Spleen (tissue), 7 donors: ENCODE results near the gene PLXNC1.

Source experiments
- CTCF ChIP-seq, 11 experiments: fragments of 200-600 bp in 7 of 11; fragments of 450-650 bp in 4 of 11; sonication (generic) in 4 of 11; IDR thresholded peaks in 8 of 11; conservative IDR thresholded peaks in 3 of 11; 1 replicate in 7 of 11; 2 replicates in 4 of 11; pipeline versions ENCODE4 v1.4.0 to v1.8.0; 2016 to 2021; ENCODE audit warnings: antibody characterized with exemption in 11 of 11, inconsistent platforms in 4 of 11, mild to moderate bottlenecking in 1 of 11
- POLR2A ChIP-seq, 3 donors: fragments of 450-650 bp; IDR thresholded peaks; one replicate each; pipeline ENCODE4 v1.5.1; 2017; ENCODE audit warnings: antibody characterized with exemption in 3 of 3, mild to moderate bottlenecking in 1 of 3
- POLR2AphosphoS5 ChIP-seq, 3 donors: sonication (generic); formaldehyde crosslinking; IDR thresholded peaks; one replicate each; pipeline ENCODE4 v1.5.1; 2017; ENCODE audit warnings: antibody characterized with exemption in 3 of 3
- donor health status: DM: no; HTN: no; CAD: no; lungs with moderate emphysema.
- donor health status: DM: no; HTN: no; CAD: no.
- donor health status: DM: no; HTN: no; CAD: no.

GRCh38 chr12:94141892-94142291, 6.5 kb upstream of the PLXNC1 start:
- TF ChIP-seq CTCF (IDR thresholded peaks at IDR 0.05 in 8 of 11, conservative IDR thresholded peaks at IDR 0.05 in 3 of 11) (no peak), POLR2AphosphoS5 (IDR thresholded peaks at IDR 0.05) (no peak), POLR2A (IDR thresholded peaks at IDR 0.05) (no peak)
